HepG2 (cell line): ENCODE measurements around the gene DOK7. TPM values are rescaled to one million over a fixed set of nuclear protein-coding genes. Genes with fewer than 3 reads are reported as not detected.
A peak's percentile ranks its signal among the peaks of the same experiment; 100 is the strongest.

Experiments
- CCDC6 ChIP-seq: sonication (generic); formaldehyde crosslinking; IDR thresholded peaks from 2 replicates; pipeline ENCODE4 v1.8.1; 2022; ENCODE audit warnings: mild to moderate bottlenecking, missing genetic modification reagents, moderate library complexity
- CREB1 ChIP-seq, 2 experiments: fragments of 450-650 bp in 1 of 2; IDR thresholded peaks; 2 replicates each; pipeline ENCODE4 v1.6.1; 2016 to 2017; ENCODE audit warnings: control low read depth in 1 of 2, mild to moderate bottlenecking in 1 of 2, missing compliant biosample characterization in 1 of 2, missing genetic modification characterization in 1 of 2
- ELF1 ChIP-seq: sonication (generic); formaldehyde crosslinking; IDR thresholded peaks from 2 replicates; pipeline ENCODE4 v1.4.0; 2020; ENCODE audit warnings: missing genetic modification reagents
- LCORL ChIP-seq, 2 experiments: fragments of 450-650 bp in 1 of 2; sonication (generic) in 1 of 2; formaldehyde crosslinking in 1 of 2; IDR thresholded peaks; 2 replicates each; pipeline versions ENCODE4 v1.5.0 to v1.6.1; 2017 to 2020; ENCODE audit warnings: antibody characterized with exemption in 1 of 2, missing genetic modification reagents in 1 of 2
- SAP130 ChIP-seq: IDR thresholded peaks from 2 replicates; pipeline ENCODE4 v1.6.1; 2016; ENCODE audit warnings: low read depth
- SMAD3 ChIP-seq: sonication (generic); formaldehyde crosslinking; IDR thresholded peaks from 2 replicates; pipeline ENCODE4 v1.4.0; 2020; ENCODE audit warnings: missing genetic modification reagents
- TP53 ChIP-seq: sonication (generic); formaldehyde crosslinking; conservative IDR thresholded peaks from 2 replicates; pipeline ENCODE4 v1.4.0; 2020; ENCODE audit warnings: missing genetic modification reagents
- ZFP1 ChIP-seq: IDR thresholded peaks from 2 replicates; pipeline ENCODE4 v1.6.1; 2016
- ZFY ChIP-seq: sonication (generic); formaldehyde crosslinking; IDR thresholded peaks from 2 replicates; pipeline ENCODE4 v1.4.0; 2020; ENCODE audit warnings: missing genetic modification reagents
- ZNF329 ChIP-seq: sonication (generic); formaldehyde crosslinking; IDR thresholded peaks from 2 replicates; pipeline ENCODE4 v1.9.0; 2021; ENCODE audit warnings: low read depth, mild to moderate bottlenecking, missing genetic modification reagents
- ZNF629 ChIP-seq: sonication (generic); formaldehyde crosslinking; conservative IDR thresholded peaks from 2 replicates; pipeline ENCODE4 v1.5.0; 2020; ENCODE audit warnings: missing genetic modification reagents
- ZNF670 ChIP-seq: sonication (generic); formaldehyde crosslinking; IDR thresholded peaks from 2 replicates; pipeline ENCODE4 v1.8.0; 2022; ENCODE audit warnings: mild to moderate bottlenecking, missing genetic modification reagents, borderline replicate concordance
- ZNF883 ChIP-seq: sonication (generic); formaldehyde crosslinking; IDR thresholded peaks from 2 replicates; pipeline ENCODE4 v1.5.1; 2020; ENCODE audit warnings: mild to moderate bottlenecking, missing genetic modification reagents; ENCODE audit errors: not compliant biosample characterization
- polyA plus RNA-seq, 8 experiments: library from polyadenylated mRNA; depleted of rRNA in 3 of 8; stranded (reverse) in 7 of 8; unstranded in 1 of 8; fragments of >200 nt; fragmentation: Illumina TruSeq in 4 of 8; extraction: Trizol in 4 of 8; gene quantifications; 2 replicates each; pipeline versions ENCODE4 v1.2.1 to v1.2.3, GENCODE V29; 2011 to 2016; ENCODE audit warnings: low read depth in 4 of 8, missing spikeins in 1 of 8, mixed read lengths in 1 of 8; ENCODE audit not compliant: insufficient read depth in 1 of 8
- total RNA-seq, 5 experiments: library from RNA; depleted of rRNA; stranded (reverse); fragments of >200 nt; fragmentation: Illumina TruSeq; extraction: Trizol; gene quantifications; 2 replicates each; pipeline ENCODE4 v1.2.3, GENCODE V29; 2016; ENCODE audit warnings: low read depth in 1 of 5
- TF ChIP-seq, protein P1 (sequence below), 2 experiments: sonication (generic) in 1 of 2; formaldehyde crosslinking in 1 of 2; IDR thresholded peaks; 2 replicates each; pipeline versions ENCODE4 v1.4.0 to v1.6.1; 2016 to 2020; ENCODE audit warnings: borderline replicate concordance in 1 of 2, low read depth in 1 of 2, mild to moderate bottlenecking in 1 of 2, missing genetic modification reagents in 1 of 2
- TF ChIP-seq, protein P2 (sequence below): sonication (generic); formaldehyde crosslinking; IDR thresholded peaks from 2 replicates; pipeline ENCODE4 v1.8.1; 2023; ENCODE audit warnings: mild to moderate bottlenecking, inconsistent platforms, moderate library complexity, missing genetic modification reagents, borderline replicate concordance
- TF ChIP-seq, protein P3 (sequence below): sonication (generic); formaldehyde crosslinking; IDR thresholded peaks from 2 replicates; pipeline ENCODE4 v1.8.0; 2022; ENCODE audit warnings: missing genetic modification reagents, mild to moderate bottlenecking, borderline replicate concordance
- TF ChIP-seq, protein P4 (sequence below): sonication (generic); formaldehyde crosslinking; IDR thresholded peaks from 2 replicates; pipeline ENCODE4 v1.4.0; 2020; ENCODE audit warnings: missing genetic modification reagents
- TF ChIP-seq, protein P5 (sequence below): sonication (generic); IDR thresholded peaks from 2 replicates; pipeline ENCODE4 v1.6.1; 2016; ENCODE audit warnings: low read depth, borderline replicate concordance
- TF ChIP-seq, protein P6 (sequence below): IDR thresholded peaks from 2 replicates; pipeline ENCODE4 v1.6.1; 2012; ENCODE audit warnings: inconsistent platforms

The DOK7 gene
- total and polyA plus RNA-seq, 2 of the 13 experiments (the other 11 are each of a cell fraction or from before 2014, with no cell fraction given): 0.03 to 0.07 TPM

DNA sequence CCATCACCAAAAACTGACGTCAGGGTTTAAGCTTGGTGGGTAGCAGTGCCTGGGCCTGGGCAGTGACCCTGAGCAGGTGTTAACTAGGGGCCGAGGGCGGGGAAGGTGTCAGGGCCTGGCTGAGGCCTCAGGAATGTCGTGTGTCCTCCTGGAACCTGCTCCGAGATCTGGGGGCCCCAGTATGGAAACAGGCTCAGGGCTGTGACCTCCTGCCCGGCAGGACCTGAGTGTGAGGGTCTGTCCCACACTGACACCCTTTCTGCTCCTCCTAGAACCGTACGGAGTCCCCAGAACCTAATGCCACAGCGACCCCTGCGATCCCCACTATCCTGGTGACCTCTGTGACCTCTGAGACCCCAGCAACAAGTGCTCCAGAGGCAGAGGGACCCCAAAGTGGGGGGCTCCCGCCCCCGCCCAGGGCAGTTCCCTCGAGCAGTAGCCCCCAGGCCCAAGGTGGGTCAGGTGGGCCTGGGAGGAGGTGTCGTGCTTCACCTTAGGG is 20.6 kb upstream of the DOK7 start (continued):
- TF ChIP-seq, protein P1, sequence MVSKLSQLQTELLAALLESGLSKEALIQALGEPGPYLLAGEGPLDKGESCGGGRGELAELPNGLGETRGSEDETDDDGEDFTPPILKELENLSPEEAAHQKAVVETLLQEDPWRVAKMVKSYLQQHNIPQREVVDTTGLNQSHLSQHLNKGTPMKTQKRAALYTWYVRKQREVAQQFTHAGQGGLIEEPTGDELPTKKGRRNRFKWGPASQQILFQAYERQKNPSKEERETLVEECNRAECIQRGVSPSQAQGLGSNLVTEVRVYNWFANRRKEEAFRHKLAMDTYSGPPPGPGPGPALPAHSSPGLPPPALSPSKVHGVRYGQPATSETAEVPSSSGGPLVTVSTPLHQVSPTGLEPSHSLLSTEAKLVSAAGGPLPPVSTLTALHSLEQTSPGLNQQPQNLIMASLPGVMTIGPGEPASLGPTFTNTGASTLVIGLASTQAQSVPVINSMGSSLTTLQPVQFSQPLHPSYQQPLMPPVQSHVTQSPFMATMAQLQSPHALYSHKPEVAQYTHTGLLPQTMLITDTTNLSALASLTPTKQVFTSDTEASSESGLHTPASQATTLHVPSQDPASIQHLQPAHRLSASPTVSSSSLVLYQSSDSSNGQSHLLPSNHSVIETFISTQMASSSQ (IDR thresholded peaks at IDR 0.05; ENCODE audit: low read depth): peak; percentile 69
- TF ChIP-seq, protein P1 (CRISPR knock-in tag; IDR thresholded peaks at IDR 0.05; ENCODE audit: borderline replicate concordance): no peak
- TF ChIP-seq ZNF329 (CRISPR knock-in tag) (no peak), ZFY (CRISPR knock-in tag) (peak; percentile 73), SAP130 (CRISPR knock-in tag) (peak; percentile 15; the same call in 1 of the 2 replicates), ZNF670 (CRISPR knock-in tag) (peak; percentile 79), ELF1 (CRISPR knock-in tag) (no peak), CCDC6 (CRISPR knock-in tag) (no peak), LCORL (IDR thresholded peaks at IDR 0.05) (no peak), LCORL (CRISPR knock-in tag; IDR thresholded peaks at IDR 0.05) (peak; percentile 14; the same call in 1 of the 2 replicates), ZNF629 (CRISPR knock-in tag) (no peak), SMAD3 (0 out of 2 replicates have a peak, but pooled peaks have one; percentile 20), CREB1 (IDR thresholded peaks at IDR 0.05) (peak; percentile 46), CREB1 (CRISPR knock-in tag; IDR thresholded peaks at IDR 0.05) (no peak), TP53 (CRISPR knock-in tag) (no peak), ZNF883 (CRISPR knock-in tag) (peak; percentile 51), ZFP1 (CRISPR knock-in tag) (no peak)
- TF ChIP-seq, protein P2, sequence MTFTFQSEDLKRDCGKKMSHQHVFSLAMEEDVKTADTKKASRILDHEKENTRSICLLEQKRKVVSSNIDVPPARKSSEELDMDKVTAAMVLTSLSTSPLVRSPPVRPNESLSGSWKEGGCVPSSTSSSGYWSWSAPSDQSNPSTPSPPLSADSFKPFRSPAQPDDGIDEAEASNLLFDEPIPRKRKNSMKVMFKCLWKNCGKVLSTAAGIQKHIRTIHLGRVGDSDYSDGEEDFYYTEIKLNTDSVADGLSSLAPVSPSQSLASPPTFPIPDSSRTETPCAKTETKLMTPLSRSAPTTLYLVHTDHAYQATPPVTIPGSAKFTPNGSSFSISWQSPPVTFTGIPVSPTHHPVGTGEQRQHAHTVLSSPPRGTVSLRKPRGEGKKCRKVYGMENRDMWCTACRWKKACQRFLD (CRISPR knock-in tag): 0 out of 2 replicates have a peak, but pooled peaks have one; percentile 19
- TF ChIP-seq, protein P3, sequence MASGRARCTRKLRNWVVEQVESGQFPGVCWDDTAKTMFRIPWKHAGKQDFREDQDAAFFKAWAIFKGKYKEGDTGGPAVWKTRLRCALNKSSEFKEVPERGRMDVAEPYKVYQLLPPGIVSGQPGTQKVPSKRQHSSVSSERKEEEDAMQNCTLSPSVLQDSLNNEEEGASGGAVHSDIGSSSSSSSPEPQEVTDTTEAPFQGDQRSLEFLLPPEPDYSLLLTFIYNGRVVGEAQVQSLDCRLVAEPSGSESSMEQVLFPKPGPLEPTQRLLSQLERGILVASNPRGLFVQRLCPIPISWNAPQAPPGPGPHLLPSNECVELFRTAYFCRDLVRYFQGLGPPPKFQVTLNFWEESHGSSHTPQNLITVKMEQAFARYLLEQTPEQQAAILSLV (CRISPR knock-in tag): 0 out of 2 replicates have a peak, but pooled peaks have one; percentile 16
- TF ChIP-seq, protein P4, sequence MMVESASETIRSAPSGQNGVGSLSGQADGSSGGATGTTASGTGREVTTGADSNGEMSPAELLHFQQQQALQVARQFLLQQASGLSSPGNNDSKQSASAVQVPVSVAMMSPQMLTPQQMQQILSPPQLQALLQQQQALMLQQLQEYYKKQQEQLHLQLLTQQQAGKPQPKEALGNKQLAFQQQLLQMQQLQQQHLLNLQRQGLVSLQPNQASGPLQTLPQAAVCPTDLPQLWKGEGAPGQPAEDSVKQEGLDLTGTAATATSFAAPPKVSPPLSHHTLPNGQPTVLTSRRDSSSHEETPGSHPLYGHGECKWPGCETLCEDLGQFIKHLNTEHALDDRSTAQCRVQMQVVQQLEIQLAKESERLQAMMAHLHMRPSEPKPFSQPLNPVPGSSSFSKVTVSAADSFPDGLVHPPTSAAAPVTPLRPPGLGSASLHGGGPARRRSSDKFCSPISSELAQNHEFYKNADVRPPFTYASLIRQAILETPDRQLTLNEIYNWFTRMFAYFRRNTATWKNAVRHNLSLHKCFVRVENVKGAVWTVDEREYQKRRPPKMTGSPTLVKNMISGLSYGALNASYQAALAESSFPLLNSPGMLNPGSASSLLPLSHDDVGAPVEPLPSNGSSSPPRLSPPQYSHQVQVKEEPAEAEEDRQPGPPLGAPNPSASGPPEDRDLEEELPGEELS: peak; percentile 48; the same call in 1 of the 2 replicates
- TF ChIP-seq, protein P5, sequence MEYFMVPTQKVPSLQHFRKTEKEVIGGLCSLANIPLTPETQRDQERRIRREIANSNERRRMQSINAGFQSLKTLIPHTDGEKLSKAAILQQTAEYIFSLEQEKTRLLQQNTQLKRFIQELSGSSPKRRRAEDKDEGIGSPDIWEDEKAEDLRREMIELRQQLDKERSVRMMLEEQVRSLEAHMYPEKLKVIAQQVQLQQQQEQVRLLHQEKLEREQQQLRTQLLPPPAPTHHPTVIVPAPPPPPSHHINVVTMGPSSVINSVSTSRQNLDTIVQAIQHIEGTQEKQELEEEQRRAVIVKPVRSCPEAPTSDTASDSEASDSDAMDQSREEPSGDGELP: peak; percentile 27; the same call in 1 of the 2 replicates
- TF ChIP-seq, protein P6, sequence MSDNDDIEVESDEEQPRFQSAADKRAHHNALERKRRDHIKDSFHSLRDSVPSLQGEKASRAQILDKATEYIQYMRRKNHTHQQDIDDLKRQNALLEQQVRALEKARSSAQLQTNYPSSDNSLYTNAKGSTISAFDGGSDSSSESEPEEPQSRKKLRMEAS: 0 out of 2 replicates have a peak, but pooled peaks have one; percentile 37
